A673 (cell line): Measurements from ENCODE around the gene GET4.

ENCODE experiments used
- CTCF ChIP-seq: fragments of 300-800, 200-600 bp; sonication (generic); conservative IDR thresholded peaks from 2 replicates; pipeline ENCODE4 v1.5.1; 2017; ENCODE audit warnings: low read depth, mild to moderate bottlenecking, antibody characterized with exemption, low read length, moderate library complexity, mixed read lengths
- EZH2 ChIP-seq: fragments of 200-600 bp; sonication (generic); IDR thresholded peaks from 2 replicates; pipeline ENCODE4 v1.6.1; 2017; ENCODE audit warnings: borderline replicate concordance, low read depth, mild to moderate bottlenecking, mixed read lengths, antibody characterized with exemption, low read length; ENCODE audit not compliant: poor library complexity, severe bottlenecking

GRCh38 chr7:891805-892204, 15.5 kb downstream of the GET4 start:
- TF ChIP-seq CTCF (no peak), EZH2 (no peak)
